GM12872 (cell line): ENCODE measurements around the gene TRIM2.

ENCODE experiments used
- CTCF ChIP-seq: IDR thresholded peaks from 3 replicates; pipeline ENCODE4 v1.5.1; 2011; ENCODE audit warnings: low read depth, mild to moderate bottlenecking, low read length, moderate library complexity; ENCODE audit not compliant: insufficient read depth

TRIM2 gene

GRCh38 chr4:153371701-153372234, 167.5 kb downstream of the TRIM2 start:
- no peak for TF ChIP-seq CTCF

- no peak for TF ChIP-seq CTCF
These were observed 168.8 kb downstream of the TRIM2 start for GRCh38 chr4:153372967-153373562.

GRCh38 chr4:153374442-153374841, 170.2 kb downstream of the TRIM2 start:
- TF ChIP-seq CTCF = no peak

GRCh38 chr4:153375303-153375702, 171.1 kb downstream of the TRIM2 start:
- no peak for TF ChIP-seq CTCF

- no peak for TF ChIP-seq CTCF
These were observed 178.9 kb downstream of the TRIM2 start for GRCh38 chr4:153383131-153383530.

GRCh38 chr4:153384160-153384559, 179.9 kb downstream of the TRIM2 start:
- no peak for TF ChIP-seq CTCF

- TF ChIP-seq CTCF = no peak
These were observed 181.5 kb downstream of the TRIM2 start for GRCh38 chr4:153385784-153386183.

- TF ChIP-seq CTCF = no peak
These were observed 183.7 kb downstream of the TRIM2 start for GRCh38 chr4:153387981-153388380.
